HG03354 (cell line): ENCODE results near the gene RNF213.

ENCODE experiments used
- ATAC-seq: cut with Tn5 transposase; IDR thresholded peaks from one replicate; pipeline ENCODE4 v1.9.1; 2021; ENCODE audit warnings: mild to moderate bottlenecking; ENCODE audit not compliant: unreplicated experiment, poor library complexity, severe bottlenecking

RNF213 gene

DNA sequence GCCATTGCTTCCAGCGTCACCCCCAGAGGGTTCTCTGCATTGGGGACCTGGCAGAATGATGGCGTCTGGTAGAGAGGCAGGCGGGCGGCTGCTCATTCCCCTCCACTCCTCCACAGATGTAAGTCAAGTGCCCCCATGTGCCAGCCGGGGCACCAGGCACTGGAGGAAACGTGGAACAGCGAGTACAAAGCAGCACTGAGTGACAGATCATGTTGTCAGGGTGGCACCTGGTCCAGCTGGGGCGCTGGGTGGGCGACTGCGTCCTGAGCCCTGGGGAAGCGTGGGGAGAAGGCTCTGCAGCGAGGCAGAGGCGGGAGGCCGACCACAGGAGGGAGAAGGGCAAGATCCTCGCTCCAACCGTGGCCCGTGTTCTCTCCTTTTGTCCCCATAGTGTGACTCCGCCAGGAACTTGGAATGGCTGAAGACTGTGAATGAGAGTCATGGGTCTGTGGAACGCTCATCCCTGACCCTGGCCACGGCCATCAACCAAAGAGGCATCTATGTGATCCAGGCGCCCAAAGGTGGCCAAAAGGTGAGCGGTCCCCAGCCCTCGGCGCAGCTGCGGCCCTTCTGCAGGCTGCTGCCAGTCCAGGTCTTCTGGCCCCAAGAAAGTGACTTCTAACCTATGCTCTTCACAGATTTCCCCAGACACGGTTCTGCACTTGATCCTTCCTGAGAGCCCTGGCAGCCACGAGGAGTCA is 76.7 kb downstream of the RNF213 start:
- no peak for ATAC-seq

DNA sequence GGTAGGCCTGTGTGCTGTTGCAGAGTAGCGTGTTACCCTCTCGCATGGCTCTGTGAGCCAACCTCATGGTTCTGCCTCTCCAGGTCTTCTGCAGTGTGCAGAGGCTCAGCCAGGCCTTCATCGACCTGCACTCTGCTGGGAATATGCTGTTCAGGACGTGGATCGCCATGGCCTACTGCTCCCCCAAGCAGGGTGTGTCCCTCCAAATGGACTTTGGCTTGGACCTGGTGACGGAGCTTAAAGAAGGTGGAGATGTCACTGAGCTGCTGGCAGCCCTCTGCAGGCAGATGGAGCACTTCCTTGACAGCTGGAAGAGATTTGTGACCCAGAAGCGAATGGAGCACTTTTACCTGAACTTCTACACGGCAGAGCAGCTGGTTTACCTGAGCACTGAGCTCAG is 78.5 kb downstream of the RNF213 start:
- no peak for ATAC-seq

DNA sequence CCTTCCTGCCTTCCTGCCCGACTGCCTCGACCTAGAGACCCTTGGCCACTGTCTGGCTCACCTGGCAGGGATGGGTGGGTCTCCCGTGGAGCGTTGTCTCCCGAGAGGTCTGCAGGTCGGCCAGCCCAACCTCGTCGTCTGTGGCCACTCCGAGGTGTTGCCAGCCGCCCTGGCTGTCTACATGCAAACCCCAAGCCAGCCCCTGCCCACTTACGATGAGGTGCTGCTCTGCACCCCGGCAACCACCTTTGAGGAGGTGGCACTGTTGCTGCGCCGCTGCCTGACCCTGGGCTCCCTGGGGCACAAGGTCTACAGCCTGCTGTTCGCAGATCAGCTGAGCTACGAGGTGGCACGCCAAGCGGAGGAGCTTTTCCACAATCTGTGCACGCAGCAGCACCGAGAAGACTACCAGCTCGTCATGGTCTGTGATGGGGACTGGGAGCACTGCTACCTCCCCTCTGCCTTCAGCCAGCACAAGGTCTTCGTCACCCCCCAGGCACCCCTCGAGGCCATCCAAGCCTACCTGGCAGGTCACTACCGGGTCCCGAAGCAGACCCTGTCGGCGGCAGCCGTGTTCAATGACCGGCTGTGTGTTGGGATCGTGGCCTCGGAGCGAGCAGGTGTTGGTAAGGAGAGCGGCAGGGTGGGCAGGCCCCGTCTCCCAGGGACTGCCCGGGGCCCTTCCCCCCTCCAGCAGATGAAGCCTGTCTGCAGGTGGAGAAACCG is 79.2 kb downstream of the RNF213 start:
- no peak for ATAC-seq

DNA sequence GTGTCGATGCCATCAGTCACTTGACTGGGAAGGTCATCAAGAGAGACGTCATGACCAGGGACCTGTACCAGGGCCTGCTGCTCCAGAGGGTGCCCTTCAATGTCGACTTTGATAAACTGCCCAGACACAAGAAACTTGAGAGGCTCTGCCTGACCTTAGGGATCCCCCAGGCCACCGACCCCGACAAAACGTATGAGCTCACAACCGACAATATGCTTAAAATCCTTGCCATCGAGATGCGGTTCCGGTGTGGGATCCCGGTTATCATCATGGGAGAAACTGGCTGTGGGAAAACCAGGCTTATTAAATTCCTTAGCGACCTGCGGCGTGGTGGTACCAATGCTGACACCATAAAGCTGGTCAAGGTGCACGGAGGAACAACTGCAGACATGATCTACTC is 84.7 kb downstream of the RNF213 start:
- no peak for ATAC-seq

DNA sequence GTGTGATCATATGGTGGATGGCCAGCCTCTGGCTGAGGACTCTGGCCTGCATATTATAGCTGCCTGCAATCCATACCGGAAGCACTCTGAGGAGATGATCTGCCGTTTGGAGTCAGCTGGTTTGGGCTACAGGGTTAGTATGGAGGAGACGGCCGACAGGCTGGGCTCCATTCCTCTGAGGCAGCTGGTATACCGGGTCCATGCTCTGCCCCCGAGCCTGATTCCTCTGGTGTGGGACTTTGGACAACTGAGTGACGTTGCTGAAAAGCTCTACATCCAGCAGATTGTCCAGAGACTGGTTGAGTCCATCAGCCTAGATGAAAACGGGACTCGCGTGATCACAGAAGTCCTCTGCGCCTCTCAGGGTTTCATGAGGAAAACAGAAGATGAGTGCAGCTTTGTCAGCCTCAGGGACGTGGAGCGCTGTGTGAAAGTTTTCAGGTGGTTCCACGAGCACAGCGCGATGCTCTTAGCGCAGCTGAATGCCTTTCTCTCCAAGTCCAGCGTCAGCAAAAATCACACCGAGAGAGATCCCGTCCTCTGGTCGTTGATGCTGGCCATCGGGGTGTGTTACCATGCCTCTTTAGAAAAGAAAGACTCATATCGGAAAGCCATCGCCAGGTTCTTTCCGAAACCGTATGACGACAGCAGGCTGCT is 85.3 kb downstream of the RNF213 start:
- no peak for ATAC-seq

DNA sequence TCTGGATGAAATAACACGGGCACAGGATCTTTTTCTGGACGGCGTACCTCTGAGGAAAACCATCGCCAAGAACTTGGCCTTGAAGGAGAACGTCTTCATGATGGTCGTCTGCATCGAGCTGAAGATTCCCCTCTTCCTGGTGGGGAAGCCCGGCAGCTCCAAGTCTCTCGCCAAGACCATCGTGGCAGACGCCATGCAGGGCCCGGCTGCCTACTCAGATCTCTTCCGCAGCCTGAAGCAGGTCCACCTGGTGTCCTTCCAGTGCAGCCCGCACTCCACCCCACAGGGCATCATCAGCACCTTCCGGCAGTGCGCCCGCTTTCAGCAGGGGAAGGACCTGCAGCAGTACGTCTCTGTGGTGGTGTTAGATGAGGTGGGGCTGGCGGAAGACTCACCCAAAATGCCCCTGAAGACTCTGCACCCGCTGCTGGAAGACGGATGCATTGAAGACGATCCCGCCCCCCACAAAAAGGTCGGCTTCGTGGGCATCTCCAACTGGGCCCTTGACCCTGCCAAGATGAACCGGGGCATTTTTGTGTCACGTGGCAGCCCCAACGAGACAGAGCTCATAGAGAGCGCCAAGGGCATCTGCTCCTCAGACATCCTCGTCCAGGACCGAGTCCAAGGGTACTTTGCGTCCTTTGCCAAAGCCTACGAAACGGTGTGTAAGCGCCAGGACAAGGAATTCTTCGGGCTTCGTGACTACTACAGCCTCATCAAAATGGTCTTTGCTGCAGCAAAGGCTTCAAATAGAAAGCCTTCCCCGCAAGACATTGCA is 86.0 kb downstream of the RNF213 start:
- no peak for ATAC-seq

DNA sequence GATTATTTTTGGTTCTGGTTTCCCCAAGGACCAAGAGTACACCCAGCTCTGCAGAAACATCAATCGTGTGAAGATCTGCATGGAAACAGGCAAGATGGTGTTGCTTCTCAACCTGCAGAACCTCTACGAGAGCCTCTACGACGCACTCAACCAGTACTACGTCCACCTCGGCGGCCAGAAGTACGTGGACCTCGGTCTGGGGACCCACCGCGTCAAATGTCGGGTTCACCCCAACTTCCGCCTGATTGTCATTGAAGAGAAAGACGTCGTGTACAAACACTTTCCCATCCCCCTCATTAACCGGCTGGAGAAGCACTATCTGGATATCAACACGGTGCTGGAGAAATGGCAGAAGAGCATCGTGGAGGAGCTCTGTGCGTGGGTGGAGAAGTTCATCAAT is 86.9 kb downstream of the RNF213 start:
- no peak for ATAC-seq

DNA sequence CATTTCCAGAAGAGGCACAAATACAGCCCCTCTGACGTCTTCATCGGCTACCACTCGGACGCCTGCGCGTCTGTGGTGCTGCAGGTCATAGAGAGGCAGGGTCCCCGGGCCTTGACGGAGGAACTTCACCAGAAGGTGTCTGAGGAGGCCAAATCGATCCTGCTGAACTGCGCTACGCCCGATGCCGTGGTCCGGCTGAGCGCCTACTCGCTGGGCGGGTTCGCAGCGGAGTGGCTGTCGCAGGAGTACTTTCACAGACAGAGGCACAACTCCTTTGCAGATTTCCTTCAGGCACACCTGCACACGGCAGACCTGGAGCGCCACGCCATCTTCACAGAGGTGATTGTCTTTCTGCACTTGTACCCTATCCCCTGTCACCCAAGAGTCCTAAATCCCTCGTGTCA is 87.3 kb downstream of the RNF213 start:
- no peak for ATAC-seq

DNA sequence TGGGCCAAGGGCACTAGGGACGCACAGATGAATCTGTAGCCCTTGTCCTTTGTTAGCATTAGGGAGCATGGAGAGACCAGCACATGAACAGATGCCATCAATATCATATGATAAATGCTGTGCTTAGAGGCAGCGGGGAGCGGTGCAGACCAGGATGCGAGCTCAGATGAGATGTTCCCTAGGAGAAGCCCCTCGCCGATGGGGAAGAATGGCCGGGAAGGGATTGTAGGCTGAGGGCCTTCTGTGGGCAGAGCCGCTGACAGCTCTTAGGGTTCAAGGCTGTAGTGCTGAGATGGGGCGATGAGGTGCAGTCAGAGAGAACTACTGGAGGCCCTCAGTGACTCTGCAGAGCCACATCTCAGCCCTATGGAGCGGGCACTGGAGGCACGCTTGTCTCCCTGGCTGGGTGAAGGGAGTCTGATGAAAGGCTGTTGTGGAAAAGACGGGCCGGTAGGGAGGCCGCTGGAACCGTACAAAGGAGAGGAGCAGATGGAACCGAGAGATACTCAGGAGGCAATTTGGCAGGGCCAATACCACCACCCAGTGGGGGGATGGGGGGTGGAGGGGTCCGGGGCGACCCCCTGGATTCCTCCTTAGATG is 88.0 kb downstream of the RNF213 start:
- no peak for ATAC-seq

DNA sequence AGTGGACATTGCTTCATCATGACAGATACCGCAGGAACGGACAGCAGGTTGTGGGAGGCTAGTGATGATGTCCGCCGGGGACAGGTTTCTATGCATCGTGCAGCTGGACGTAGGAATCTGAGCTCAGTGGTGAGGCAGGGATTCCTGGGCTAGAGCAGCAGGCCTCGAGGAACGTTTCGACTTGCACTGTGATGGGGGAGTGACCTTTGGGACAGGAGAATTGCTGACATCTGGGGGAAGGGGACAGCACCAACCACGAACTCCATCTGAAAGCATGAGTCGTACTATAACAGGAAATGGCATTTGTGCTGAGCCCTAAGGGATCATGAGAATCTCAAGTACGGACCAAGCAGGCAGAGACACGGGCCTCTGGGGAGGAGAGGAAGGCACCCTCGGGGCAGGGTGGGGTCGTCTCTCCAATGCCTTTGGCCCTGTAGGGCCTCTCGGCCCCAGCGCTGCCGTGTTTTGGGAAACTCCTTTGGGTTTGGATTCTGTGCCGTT is 88.5 kb downstream of the RNF213 start:
- ATAC-seq = no peak

DNA sequence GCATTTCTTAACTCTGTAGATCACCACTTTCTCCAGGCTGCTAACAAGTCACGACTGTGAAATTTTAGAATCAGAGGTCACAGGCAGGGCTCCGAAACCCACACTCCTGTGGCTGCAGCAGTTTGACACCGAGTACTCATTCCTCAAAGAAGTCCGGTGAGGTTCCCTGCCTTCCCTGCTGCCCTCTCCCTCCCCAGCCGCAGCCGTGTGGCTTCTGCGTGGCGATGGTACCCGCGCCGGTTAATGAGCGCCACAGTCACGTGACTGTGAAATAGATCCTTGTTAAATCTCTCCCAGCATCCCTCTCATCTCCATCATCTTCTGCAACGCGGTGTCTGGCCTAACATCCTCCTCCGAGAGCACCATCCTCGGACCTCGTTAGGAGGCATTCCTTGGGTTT is 89.1 kb downstream of the RNF213 start:
- no peak for ATAC-seq

DNA sequence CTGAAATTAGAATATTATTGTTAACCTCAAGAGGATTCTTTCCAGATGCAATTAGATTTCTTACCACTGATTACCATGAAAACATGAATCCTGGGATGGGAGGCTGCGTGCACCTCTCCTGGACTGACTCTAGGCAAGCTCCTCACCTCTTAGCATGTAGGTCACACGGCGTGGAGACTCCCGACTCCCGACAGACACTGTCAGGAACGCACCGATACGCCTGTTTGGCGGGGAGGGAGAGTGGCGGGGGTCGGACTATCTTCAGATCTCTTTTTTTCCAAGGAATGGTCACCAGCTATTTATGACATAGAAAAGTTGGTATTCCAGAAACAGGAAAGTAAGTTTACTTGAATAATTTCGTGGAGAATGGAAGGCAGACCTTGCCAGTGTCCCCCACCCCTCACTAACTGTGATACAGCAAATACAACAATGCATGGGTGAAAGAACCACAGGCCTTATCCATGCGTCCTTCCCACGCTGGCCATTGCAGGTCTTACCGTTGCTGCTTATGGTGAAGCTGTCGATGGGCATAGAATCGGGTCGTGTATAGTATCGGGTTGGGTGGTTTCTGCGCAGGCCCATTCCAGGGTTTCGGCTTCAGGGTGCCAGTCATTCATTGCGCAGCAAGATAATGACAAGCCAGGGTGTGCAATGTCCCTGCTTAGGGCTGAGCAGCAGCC is 91.7 kb downstream of the RNF213 start:
- no peak for ATAC-seq

DNA sequence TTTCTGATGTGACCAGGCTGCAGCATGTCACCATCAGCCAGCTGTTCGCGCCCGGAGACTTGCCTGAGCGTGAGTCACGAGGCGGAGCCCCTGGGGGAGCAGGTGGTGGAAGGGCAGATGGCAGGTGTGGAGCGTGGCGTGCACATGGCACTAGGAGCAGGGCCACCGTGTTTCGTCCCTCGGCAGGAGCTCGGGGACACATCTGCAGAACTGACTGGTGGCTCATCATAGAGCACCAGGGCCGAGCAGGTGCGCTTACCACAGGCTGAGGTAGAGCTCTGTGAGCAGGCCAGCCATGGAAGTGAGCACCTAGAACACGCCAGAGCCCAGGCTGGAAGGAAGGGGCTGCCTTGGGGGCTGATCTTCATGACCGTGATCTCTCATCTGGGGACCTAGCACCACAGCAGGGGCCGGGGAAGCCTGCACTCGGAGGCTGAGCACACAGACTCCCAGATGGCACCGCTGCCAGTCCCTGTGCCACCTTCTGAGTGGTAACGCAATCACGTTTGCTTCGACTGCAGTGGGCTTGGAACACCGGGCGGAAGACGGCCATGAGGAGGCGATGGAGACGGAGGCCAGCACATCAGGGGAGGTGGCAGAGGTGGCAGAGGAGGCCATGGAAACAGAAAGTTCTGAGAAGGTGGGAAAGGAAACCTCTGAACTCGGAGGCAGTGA is 92.5 kb downstream of the RNF213 start:
- no peak for ATAC-seq

DNA sequence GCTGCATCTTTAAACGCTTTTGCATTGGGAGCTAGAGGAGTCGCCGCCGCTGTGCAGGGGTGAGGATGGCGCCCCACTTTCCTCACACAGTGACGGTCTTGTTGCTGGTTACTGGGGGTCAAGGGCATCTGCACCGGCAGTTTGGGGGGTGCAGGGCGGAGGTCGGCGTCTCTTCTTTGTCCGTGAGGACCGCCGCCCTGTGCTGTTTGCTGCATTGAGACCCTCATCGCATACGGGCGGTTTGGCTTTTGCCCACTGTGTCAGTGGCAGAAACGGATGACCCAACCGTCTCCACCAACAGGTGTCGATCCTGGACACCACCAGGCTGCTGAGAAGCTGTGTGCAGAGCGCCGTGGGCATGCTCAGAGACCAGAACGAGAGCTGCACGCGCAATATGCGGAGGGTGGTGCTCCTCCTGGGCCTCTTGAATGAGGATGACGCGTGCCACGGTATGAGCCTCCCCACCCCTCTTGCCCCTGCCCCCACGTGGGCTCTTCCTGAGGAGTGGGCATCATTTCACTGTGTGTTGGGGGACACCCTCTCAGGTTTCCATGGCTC is 93.1 kb downstream of the RNF213 start:
- no peak for ATAC-seq

DNA sequence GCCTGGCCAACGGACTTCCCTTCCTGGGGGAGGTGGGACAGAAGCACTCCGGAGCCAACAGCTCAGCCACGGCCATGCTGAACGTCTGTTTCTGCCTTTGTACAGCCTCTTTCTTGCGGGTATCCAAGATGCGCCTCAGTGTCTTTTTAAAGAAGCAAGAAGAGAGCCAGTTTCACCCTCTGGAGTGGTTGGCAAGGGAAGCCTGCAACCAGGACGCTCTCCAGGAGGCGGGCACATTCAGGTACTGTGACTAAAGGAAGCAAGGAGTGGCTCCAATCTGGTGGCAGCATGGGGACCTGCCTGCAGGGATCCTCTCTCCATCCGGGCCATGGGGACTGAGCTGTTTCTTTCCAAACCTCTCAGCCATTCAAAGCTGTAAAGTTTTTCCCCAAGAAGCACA is 93.7 kb downstream of the RNF213 start:
- ATAC-seq = no peak

DNA sequence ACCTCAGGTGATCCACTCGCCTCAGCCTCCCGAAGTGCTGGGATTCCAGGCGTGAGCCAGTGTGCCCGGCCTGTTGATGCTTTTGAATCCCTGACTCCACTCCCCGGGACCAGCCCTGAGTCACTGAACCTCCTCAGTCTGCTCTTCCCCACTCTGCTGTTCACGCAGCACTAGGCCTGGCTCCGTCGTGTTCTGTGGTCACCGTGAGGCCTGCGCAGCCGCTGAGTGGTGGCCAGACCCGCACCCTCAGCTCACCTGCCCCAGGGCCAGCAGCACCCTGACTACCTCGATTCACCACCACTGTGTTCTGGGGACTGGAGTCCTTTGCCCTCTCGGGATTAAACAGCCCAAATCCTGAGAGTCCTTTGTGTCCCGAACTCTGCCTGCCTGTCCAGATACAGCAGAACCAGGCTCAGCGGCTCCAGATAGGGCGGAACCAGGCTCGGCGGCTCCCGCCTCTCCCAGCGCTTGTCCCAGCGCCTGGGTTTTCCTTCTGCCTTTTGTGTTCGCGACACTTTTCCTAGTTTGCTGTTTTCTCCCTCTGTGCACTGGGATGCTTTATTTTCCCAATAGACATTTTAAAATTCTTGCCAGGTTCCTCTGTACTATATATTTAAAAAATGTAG is 95.7 kb downstream of the RNF213 start:
- no peak for ATAC-seq

DNA sequence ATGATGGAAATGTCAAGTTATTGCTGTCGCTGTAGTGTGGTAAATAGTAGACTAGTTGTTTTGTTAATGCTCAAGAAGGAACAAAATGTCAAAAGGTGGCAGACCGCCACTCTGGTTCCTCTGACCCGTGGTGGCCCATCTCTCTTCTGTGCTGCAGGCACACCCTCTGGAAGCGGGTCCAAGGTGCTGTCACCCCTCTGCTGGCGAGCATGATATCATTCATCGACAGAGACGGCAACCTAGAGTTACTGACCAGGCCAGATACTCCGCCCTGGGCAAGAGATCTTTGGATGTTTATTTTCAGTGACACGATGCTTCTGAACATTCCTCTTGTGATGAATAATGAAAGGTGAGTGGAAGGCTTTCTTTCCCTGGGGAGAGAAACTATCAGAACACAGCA is 97.5 kb downstream of the RNF213 start:
- ATAC-seq = no peak

DNA sequence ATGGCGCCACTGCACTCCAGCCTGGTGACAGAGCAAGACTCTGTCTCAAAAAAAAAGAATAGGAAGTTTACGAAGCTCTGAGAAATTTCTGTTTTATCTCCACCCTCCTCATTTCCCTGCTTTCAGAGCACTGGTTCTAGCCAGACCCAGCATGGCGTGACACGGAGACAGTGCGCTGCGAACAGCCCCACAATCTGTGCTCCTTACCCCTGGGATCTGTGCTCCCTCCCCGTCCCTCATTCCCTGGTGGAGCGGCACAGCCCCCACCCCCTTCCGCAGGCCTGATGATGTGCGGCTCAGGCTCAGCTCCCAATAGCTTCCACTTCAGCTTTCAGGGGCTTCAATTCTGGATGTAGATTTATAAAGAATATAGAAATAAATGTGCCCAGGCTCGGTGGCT is 98.2 kb downstream of the RNF213 start:
- ATAC-seq = no peak
